NCI-H2227 treated with DMSO at 0.1 percent for 48 hours (cell line): ENCODE results near the gene TM9SF1.

Experiments
- DNase-seq: peaks from one replicate; lab custom pipeline; 2025; lab: John Stamatoyannopoulos, UW

TM9SF1 gene

DNA sequence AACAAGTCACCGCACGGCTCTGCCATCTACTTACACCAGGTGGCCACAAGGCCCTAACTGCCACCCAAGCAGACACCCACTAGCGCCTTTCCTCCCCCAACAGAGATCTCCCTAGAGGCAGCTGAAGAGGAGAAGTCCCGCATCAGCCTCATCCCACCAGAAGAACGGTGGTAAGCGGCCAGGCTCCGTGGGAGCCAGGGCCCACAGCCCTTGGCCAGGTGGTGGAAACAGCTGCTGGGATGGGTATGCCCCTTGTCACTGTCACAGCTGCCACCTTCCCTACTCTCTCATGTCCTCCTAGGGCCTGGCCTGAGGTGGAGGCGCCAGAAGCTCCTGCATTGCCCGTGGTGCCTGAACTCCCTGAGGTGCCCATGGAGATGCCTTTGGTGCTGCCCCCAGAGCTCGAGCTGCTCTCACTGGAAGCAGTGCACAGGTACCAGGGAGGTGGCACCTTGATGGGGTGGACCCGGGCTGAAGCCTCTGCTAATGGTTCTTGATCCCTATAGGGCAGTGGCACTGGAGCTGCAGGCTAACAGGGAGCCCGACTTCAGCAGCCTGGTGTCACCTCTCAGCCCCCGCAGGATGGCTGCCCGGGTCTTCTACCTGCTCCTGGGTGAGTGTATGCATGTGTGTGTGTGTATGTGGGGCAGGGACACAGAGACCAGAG, 15.8 kb downstream of the TM9SF1 start:
- no peak for DNase-seq

DNA sequence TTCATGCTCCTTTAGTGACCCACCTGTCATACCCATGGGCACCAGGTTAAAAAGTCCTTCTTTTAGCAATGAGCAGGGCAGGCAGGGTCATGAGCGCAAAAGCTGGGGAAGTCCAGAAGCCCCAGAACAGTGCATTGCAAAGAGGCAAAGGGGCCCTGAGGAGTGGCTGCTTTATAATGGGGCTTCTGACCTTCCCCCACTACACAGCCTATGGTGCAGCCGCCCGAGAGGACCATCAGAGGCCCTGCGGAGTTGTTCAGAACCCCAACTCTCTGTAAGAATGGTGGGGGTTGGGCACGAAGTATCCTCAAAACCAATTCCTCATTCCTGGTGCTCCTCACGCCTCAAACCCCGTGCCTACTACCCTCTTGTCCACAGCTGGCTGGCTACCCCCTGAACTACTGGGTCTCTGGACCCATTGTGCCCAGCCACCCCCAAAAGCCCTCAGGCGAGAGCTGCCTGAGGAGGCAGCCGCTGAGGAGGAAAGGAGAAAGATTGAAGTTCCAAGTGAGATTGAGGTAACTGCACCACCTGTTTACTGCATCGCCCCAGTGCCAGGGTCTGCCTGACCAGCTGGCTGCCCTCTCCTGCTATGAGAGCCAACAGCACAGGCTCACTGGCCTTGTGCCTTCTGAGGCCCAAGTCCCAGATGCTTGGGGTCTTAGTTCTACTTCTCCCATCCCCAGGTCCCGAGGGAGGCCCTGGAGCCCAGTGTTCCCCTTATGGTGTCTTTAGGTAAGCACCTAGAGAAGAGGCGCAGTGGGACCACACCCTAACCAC, 16.7 kb downstream of the TM9SF1 start:
- DNase-seq, result no peak

DNA sequence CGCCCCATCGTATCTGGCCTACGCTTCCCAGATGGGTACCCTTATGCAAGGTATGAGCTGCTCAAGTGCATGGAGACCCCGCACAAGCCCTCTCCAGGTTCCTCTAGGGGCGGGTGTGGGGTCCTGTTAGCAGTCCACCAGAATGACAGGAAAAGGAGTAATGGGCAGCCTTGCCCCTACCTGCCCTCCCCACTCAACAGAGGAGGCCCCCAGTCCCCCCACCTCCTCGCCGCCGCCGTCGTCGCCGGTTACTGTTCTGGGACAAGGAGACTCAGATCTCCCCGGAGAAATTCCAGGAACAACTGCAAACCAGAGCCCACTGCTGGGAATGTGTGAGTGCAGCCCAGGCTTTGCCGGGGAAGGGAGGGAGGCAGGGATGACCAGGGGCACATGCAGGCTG, 17.4 kb downstream of the TM9SF1 start:
- no peak for DNase-seq

DNA sequence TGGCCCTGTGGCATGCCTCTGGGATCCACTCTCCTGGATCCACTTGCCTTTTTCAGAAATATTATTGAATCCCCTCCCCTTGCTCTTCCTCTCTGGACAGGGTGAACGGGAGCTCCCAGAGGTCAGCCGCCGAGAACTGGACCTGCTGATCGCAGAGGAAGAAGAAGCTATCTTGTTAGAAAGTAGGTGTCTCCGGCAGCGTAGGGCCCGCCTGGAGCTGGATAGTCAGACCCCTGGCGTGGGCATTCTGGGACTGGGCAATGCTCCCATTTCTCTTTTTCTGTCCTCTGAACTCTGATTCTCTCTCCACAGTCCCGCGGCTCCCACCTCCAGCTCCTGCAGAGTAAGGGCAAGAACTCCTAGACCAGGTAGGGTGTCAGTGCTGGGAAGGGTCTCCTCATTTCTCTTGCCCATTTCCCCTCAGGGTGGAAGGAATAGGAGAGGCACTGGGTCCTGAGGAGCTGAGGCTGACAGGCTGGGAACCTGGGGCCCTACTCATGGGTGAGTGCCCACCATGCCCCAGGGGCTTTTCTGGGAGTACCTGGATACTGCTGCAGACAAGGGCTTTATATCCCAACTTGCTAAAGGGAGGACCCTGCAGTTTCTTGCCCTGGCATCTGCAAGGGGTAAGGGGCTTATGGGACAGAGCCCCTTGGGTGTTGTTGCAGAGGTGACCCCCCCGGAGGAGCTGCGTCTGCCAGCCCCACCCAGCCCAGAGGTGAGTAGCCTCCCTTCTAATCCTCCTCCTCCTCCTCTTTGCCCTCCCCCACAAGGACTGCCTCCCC, 18.0 kb downstream of the TM9SF1 start:
- DNase-seq, result no peak

DNA sequence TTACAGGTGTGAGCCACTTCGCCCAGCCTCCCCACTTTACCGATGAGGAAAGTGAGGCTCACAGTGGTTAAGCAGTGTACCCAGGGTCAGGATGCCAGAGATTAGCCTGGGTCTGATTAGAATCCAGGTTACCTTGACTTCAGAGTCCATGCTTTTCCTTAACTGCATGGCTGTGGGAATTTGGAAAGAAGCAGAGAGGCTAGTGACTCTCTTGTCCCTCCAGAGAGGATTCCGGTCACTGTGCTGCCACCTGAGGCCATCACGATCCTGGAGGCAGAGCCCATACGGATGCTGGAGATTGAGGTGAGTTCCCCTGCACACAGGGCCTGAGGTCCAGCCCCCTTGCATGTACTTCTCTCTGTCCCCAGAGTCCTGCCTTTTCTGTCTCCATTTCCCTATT, 18.6 kb downstream of the TM9SF1 start:
- DNase-seq, result no peak

DNA sequence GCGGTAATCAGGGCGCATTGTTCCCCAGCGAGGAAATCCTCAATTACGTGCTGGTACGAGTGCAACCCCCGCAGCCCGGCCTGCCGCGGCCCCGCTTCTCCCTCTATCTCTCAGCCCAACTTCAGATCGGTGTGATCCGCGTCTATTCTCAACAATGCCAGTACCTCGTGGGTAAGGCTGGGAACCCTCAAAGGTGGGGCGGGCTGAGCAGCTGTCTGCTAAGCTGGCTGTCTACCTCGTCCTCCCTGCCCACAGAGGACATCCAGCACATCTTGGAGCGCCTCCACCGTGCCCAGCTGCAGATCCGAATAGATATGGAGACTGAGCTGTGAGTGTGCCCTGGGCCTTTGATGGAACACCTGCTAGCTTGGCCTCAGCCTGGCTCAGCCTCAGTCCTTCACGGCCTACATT, 22.4 kb downstream of the TM9SF1 start:
- DNase-seq, result no peak

DNA sequence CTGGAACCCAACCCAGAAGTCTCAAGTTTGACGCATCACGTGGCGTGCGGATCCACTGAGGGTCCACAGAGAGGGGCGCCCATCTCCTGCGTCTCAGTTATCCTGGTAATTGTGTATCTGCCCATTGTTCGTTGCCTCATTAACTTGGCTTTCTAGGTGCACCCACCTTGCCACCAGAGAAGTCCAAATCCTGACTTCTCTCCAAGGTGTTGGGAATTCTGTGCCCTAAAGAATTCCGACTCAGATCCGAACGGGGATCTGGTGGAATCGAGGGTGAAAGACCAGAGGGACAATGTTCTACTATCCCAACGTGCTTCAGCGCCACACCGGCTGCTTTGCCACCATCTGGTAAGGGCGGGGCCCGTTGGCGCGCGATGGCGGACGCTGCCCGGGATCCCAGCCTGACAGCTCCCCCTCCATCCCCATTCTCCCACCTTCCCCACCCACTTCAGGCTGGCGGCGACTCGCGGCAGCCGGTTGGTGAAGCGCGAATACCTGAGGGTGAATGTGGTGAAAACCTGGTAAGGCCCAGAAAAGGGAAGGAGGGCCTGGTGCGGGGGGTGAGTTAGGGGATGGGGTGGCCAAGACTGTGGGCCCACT, 22.9 kb downstream of the TM9SF1 start:
- no peak for DNase-seq

DNA sequence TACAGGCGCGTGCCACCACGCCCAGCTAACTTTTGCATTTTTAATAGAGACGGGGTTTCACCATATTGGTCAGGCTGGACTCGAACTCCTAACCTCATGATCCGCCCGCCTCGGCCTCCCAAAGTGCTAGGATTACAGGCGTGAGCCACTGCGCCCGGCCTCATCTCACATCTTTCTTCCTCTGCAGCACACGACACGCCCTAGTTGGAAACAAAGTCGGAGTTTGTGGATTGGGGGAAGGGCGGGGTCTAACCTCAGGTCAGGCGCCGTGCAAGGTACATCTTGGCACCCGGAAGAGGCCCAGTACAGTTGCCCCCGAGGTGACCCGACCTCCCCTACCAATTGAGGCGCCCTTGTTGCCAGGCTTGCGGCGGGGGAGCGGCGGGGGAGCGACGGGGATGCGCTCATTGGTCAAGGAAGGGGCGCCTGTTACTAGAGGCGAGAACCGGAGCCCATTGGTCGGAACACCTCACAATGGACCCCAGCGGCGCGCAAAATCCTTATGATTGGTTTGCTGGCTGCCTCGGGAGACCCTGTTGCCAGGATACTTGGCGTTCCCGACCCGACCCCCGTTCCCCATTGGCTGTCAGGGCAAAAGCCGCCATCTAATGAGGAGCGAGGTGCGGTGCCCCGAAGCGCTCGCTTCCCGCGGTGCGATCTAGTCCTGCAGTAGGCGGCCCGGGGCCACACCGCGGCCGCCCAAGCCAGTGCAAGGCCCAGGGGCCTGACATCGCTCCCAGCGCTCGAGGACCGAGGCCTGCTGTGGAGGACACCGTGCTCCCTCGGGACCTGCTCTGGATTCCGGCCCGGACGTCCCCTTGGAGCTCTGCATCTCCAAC, 23.6 kb downstream of the TM9SF1 start, which contains the start of gene REC8:
Gene REC8, plus strand, starts transcription at position 659 of the 839 bp plus-strand sequence. CDS start 473 bp downstream, outside the sequence.
- DNase-seq, result peak; percentile 98

DNA sequence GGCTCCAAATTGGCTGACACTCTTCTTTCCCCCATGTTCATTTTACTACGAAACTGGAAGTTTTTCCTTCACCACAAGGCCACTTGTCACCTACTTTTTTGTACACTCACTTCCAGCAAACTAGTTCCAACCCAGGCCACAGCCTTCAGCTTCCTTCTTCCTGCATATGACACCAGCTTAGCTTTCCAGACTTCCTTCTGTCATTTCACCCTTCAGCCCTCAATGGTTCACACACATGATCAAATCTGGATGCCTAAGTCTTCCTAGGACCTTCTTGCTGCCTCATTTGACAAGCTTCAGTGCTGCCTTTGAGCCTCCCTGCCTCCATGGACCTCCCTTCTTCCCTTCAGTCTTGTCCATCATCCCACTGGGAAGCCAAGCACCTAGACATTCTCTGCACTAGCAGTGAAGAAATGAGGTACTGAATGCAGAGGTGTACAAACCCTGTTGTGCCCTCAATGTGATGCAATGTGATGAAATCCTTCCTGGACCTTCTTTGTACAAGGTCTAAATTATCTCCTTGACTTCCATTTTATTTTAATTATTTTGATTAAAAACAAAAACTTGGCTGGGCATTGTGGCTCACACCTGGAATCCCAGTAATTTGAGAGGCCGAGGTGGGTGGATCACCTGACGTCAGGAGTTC, 27.6 kb downstream of the TM9SF1 start:
- no peak for DNase-seq

DNA sequence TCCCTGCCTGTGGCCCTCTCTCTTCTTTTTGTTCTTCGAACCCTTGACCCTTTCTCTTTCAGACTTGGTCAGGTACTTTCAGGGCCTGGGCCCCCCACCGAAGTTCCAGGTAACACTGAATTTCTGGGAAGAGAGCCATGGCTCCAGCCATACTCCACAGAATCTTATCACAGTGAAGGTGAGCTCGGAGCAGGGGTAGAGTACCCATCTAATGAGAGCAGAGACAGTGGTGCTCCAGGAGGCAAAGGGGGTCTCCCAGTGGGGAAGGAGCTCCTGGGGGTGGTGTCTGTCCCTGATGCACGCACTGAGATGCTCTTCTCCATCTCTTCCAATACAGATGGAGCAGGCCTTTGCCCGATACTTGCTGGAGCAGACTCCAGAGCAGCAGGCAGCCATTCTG, 29.5 kb downstream of the TM9SF1 start:
- no peak for DNase-seq

DNA sequence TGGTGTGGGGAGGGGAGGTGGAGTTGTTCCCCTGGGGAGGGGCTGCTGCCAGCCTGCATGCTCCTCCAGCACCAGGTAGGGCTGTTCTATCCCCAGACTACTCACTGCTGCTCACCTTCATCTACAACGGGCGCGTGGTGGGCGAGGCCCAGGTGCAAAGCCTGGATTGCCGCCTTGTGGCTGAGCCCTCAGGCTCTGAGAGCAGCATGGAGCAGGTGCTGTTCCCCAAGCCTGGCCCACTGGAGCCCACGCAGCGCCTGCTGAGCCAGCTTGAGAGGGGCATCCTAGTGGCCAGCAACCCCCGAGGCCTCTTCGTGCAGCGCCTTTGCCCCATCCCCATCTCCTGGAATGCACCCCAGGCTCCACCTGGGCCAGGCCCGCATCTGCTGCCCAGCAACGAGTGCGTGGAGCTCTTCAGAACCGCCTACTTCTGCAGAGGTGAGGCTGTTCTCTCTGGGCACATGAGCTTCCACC, 30.7 kb downstream of the TM9SF1 start:
- DNase-seq, result no peak

DNA sequence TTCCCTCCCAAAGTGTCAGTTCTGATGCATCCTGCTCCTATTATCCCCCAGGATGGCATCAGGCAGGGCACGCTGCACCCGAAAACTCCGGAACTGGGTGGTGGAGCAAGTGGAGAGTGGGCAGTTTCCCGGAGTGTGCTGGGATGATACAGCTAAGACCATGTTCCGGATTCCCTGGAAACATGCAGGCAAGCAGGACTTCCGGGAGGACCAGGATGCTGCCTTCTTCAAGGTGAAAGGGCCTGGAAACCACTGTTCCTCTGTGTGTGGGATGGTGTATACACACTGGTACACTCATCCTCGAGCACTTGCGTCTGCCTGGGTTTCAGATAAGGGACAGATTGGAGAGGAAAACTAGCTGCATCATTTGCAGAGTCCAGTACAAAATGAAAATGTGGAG, 33.1 kb downstream of the TM9SF1 start:
- DNase-seq, result no peak

DNA sequence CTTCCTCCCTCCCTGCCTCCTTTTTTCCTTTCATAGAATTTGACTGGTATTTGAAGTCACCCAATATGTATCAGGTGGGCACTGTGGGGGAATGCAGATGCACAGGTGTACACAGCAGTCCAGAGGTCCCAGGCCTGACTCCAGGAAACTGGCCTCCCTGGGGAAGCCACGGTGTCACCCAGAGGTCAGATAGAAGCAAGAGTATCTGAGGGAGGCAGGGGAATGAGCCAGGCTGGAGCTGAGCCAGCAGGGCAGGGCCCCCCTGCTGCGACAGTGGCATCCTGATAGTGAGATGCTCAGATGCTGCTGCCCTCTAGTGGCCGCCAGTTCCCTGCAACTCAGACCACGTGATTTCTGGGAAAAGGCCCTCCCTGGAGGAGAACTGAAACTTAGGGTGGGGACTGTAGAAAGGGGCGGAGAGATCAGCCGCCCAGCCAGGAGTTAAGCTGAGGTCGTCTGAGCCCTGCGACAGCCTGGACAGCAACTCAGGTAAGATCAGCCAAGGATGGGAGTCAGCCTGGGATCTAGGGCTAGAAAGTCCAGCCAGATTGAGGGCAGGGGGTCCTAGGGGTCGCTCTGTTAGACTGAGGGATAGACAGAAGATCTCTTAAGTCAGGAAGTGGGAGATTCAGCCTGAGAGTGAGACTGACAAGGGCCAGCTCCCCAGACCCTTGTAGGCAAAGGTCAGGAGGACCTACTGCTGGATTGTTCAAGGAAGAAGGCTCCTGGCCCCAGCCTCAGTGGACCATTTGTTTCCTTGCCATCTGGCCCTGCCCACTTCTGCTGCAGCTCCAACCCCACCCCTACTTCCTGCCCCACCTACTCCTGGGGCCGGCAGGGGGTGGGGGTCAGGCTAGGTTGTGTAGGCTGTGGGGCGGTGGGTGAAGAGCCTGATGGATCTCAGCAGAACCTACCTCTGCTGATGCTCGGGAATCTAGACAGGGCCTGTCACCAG, 34.1 kb downstream of the TM9SF1 start, which contains the start of gene IRF9:
Gene IRF9, plus strand, starts transcription at position 416 of the 955 bp plus-strand sequence. CDS start 880 bp downstream, outside the sequence.
- DNase-seq, result peak; percentile 93

DNA sequence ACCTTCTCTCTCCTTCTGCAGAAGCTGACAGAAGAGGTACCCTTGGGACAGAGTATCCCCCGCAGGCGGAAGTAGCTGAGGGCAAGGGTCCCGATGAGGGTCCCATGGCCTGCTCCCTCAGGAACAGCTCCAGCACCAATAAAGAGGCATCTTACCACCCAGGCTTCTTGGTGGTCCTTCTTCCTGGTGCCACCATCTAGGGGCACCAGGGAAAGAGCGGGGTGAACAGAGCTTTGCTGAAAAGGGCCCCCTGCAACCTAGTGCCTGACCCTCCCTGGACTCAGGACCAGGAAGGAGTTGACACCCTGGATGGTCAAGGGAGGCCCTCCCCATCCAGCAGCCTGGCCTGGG, 34.8 kb downstream of the TM9SF1 start:
- no peak for DNase-seq

DNA sequence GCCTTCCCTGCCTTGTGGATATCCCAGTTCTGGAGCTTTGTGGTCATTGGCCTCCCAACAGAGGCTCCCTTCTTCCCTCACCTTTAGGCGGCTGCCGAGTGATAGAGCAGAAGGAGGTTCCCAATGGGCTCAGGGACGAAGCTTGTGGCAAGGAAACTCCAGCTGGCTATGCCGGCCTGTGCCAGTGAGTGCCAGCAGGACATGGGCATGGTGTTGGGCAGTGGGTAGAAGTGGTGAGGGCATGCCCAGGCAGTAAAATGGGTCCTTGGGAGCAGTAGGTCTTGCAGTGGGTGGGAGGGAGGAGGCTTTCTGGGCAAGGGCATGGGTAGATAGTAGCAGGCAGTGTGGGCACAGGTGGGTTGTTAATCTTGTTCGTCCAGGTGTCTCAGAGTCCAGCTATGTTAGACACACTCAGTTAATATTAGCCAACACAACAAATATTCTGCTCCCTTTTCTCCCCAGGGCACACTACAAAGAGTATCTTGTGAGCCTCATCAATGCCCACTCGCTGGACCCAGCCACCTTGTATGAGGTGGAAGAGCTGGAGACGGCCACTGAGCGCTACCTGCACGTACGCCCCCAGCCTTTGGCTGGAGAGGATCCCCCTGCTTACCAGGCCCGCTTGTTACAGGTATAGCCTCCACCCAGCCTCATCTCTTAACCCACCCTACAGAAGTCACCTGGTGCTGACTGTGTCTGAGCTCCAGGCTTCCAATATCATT, 35.3 kb downstream of the TM9SF1 start:
- DNase-seq, result no peak

DNA sequence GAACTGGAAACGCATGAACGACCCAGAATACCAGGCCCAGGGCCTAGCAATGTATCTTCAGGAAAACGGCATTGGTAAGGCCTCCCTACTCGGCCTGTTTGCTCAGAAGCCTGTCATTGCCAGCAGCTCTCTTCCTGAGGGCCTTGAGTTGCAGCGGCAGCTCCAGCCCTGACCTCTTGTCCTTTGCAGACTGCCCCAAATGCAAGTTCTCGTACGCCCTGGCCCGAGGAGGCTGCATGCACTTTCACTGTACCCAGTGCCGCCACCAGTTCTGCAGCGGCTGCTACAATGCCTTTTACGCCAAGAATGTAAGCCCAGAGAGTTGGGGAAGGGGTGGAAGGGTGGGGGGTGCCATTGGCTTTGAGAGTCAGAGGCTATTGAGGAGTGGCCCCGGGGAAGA, 37.9 kb downstream of the TM9SF1 start:
- DNase-seq, result no peak

DNA sequence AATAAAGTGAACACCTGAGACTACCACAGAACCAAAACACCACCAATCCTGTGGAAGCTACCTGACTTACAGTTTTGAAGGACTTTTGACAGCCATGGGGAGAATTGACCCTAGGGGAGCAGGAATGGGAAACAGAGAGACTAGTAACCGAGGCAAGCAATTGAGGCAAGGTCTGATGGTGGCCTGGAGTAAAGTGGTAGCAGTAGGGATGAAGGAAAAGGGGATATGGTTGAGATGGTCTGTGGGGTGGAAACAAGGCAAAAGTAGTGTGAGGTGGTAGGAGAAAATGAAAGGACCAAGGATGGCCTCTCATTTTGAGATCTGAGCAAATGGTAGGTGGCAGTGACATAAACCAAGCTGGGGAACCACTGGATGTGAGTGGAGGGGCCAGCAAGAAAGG, 38.4 kb downstream of the TM9SF1 start:
- DNase-seq, result no peak

DNA sequence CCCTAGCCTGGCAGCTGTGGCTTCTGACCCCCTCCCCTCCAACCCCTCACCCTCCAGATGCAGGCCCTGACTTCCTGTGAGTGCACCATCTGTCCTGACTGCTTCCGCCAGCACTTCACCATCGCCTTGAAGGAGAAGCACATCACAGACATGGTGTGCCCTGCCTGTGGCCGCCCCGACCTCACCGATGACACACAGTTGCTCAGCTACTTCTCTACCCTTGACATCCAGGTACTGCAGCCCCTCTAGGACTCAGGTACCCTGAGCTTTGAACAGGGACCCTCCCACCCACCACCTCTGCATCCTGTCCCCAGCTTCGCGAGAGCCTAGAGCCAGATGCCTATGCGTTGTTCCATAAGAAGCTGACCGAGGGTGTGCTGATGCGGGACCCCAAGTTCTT, 40.1 kb downstream of the TM9SF1 start:
- no peak for DNase-seq
